Left ventricle myocardium inferior (tissue), 1 donor: ENCODE results near the gene HOXC13. TPM values are rescaled to one million over a fixed set of nuclear protein-coding genes. Genes with fewer than 3 reads are reported as not detected.

Experiments used
- DNase-seq: peaks from one replicate; pipeline ENCODE4 v3.0.0-alpha.2; 2020
- H3K27ac ChIP-seq: fragments of 200-600 bp; replicated peaks from 2 replicates; pipeline ENCODE4 v1.8.0; 2021
- H3K27me3 ChIP-seq: fragments of 200-600 bp; 2 replicates; pipeline ENCODE4 v1.8.0; 2021; ENCODE audit warnings: low read depth
- H3K36me3 ChIP-seq: fragments of 200-600 bp; 2 replicates; pipeline ENCODE4 v1.8.0; 2021
- H3K4me1 ChIP-seq: fragments of 200-600 bp; 2 replicates; pipeline ENCODE4 v1.8.0; 2021
- H3K4me3 ChIP-seq: fragments of 200-600 bp; 2 replicates; pipeline ENCODE4 v1.8.0; 2021; ENCODE audit warnings: mild to moderate bottlenecking, moderate library complexity
- H3K9me3 ChIP-seq: fragments of 200-600 bp; replicated peaks from 2 replicates; pipeline ENCODE4 v1.8.0; 2021
- CTCF ChIP-seq: fragments of 200-600 bp; IDR thresholded peaks from 2 replicates; pipeline ENCODE4 v1.8.0; 2021; ENCODE audit warnings: antibody characterized with exemption, mild to moderate bottlenecking, borderline replicate concordance
- intact Hi-C: fragments of 100-400 bp; cut with micrococcal nuclease; formaldehyde crosslinking; loops from one replicate; pipeline ENCODE4 v1.11.0; 2022
- total RNA-seq: library from RNA; stranded (reverse); fragmentation: NEBNext Ultra II Directional; extraction: Animal tissue kit (Norgen Biotek cat#: 25700); gene quantifications from one replicate; pipeline ENCODE4 v1.2.1, GENCODE V29; 2021
- donor health status: DM: no; HTN: yes; CAD: no; lungs with severe emphysema.

HOXC13 gene
- total RNA-seq, 1 donor from 2014 or later = not detected

- peaks cover 27% of the 10 kb centered on the region for H3K4me1 ChIP-seq
- no peaks in the 10 kb centered on the region for H3K36me3 ChIP-seq
- intact Hi-C loops = no loop called here
- peaks cover 100% of the 10 kb centered on the region for H3K27me3 ChIP-seq
- no peak for DNase-seq
- H3K9me3 ChIP-seq = no peaks in the 10 kb centered on the region
- no peak for TF ChIP-seq CTCF
- no peak overlapping the region for H3K4me3 ChIP-seq
- no peak overlapping the region for H3K27ac ChIP-seq
These were observed 37.0 kb downstream of the HOXC13 start for GRCh38 chr12:53975479-53976152.

DNA sequence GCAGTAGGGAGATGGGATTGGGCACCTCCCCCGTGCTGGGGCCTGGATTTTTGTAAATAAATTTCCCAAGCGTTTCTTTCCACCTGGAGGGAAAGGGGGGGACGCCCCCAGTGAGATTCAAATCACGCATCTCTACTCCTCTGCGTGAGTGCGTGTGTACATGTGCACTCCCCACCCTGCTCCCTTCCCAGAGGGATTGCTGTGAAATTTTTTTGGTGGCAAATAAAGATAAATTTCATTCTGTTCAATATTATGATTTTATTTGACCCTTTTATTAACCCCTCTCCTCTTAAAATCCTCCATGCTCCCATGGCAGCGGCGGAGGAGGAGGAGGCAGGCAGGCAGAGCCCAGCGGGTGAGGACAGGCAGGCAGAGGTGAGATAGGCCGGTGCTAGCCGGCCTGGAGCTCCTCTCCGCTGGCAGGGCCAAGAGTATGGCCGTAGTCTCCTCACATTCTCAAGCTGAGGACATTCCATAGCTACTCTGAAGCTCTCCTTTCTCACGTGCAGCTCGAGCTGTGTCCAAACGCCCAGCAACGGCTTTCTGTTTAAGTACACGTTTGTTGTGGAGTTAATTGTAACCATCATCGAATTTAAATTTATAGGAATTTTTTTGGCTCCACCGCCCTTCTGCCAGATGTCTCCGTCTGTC is 37.7 kb downstream of the HOXC13 start:
- no peaks in the 10 kb centered on the region for H3K36me3 ChIP-seq
- H3K4me1 ChIP-seq = peaks cover 27% of the 10 kb centered on the region
- intact Hi-C loops = no loop called here
- H3K27me3 ChIP-seq = peaks cover 100% of the 10 kb centered on the region
- no peak for DNase-seq
- no peak overlapping the region for H3K4me3 ChIP-seq
- H3K9me3 ChIP-seq = no peaks in the 10 kb centered on the region
- H3K27ac ChIP-seq = no peak overlapping the region
- no peak for TF ChIP-seq CTCF

GRCh38 chr12:53976823-53977595 is 38.4 kb downstream of the HOXC13 start:
- TF ChIP-seq CTCF = no peak
- no peak for DNase-seq
- Histone ChIP-seq H3K36me3 (no peaks in the 10 kb centered on the region), H3K27me3 (peaks cover 100% of the 10 kb centered on the region), H3K9me3 (no peaks in the 10 kb centered on the region), H3K4me3 (no peak overlapping the region), H3K27ac (no peak overlapping the region), H3K4me1 (peaks cover 27% of the 10 kb centered on the region)
- intact Hi-C loops = no loop called here

- no peaks in the 10 kb centered on the region for H3K9me3 ChIP-seq
- intact Hi-C loops = no loop called here
- H3K4me3 ChIP-seq = no peak overlapping the region
These were observed 39.2 kb downstream of the HOXC13 start for GRCh38 chr12:53977596-53978445.

More at GRCh38 chr12:53977596-53978445, 39.2 kb downstream of the HOXC13 start:
- DNase-seq = no peak
- H3K4me1 ChIP-seq = peaks cover 27% of the 10 kb centered on the region
- TF ChIP-seq CTCF = no peak
- no peak overlapping the region for H3K27ac ChIP-seq
- no peaks in the 10 kb centered on the region for H3K36me3 ChIP-seq
- H3K27me3 ChIP-seq = peaks cover 100% of the 10 kb centered on the region
